Measurements from ENCODE around the gene PGLYRP3.
A peak's percentile ranks its signal among the peaks of the same experiment; 100 is the strongest.
"Not testable (repeated sequence)": the region's sequence is repeated elsewhere in the genome, so short reads cannot be mapped to it uniquely, and the experiment has no call there.

The PGLYRP3 gene

DNA sequence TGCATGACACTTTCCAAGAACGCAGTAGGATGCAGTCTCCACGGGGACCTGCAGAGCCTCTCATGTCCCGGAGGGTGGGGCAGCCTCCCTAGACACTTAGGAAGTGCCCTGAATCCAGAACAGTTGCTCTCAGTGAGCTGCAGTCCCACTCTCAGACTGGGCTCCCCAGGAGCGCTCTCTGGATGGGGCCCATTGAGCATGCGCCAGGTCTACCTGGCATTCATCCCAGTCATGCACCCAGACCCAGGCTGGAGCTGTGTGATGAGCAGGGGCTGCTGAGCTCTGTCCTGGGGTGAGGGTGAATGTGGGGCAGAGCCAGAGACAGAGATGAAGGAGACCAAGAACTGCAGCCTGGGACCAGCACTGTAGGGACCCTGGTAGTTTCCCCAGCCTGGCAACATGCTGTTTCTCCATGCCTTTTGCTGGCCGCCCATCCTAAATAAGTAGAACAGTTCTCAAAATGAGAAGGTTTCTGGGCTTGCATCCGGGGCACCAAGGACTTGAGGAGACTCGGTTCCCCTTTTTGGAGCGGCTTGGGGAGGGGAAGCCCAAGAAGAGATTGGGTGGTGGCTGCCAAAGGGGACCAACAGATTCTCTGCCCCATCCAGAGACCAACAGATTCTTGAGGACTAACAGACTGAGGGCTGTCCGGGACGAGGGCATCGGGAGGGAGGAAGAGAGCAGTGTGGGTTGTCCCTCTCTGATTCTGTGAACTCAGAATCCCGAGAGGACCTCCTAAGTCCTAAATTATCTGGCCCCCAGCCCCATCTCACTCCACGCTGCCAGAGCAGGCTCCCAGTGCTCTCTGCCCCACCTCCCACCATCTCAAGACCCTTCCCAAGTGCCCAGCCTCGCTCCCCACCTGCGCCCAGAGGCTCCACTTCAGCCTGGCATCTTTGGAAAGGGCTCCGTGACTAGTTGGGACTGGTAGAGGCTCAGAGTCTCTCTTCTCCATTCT, 36.9 kb upstream of the PGLYRP3 start:
- in situ Hi-C loops (cut with MboI; ENCODE audit: low pct_unique_long_range_greater_than_20kb, low sequenced_read_pairs) = no loop called here
- DNase-seq = no peak

- DNase-seq = no peak
- in situ Hi-C loops (cut with MboI; ENCODE audit: low pct_unique_long_range_greater_than_20kb, low sequenced_read_pairs) = no loop called here
Observed at GRCh38 chr1:153348511-153349362, 36.0 kb upstream of the PGLYRP3 start, which contains the start of gene PGLYRP4. Gene PGLYRP4, minus strand, starts transcription at chr1:153348841. Its CDS starts 909 bp downstream, at chr1:153347932.

GRCh38 chr1:153347856-153348255, 35.1 kb upstream of the PGLYRP3 start:
- no peak for DNase-seq
- in situ Hi-C loops (cut with MboI; ENCODE audit: low pct_unique_long_range_greater_than_20kb, low sequenced_read_pairs) = no loop called here

DNA sequence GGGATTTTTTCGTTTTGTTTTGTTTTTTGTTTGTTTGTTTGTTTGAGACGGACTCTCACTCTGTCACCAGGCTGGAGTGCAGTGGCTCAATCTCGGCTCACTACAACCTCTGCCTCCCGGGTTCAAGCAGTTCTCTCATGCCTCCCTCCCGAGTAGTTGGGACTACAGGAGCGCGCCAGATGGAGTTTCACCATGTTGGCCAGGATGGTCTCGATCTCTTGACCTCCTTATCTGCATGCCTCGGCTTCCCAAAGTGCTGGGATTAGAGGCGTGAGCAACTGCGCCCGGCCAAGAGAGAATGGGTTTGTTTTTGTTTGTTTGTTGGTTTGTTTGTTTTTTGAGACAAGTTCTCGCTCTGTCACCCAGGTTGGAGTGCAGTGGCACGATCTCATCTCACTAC, 34.3 kb upstream of the PGLYRP3 start:
- in situ Hi-C loops (cut with MboI; ENCODE audit: low pct_unique_long_range_greater_than_20kb, low sequenced_read_pairs); DNase-seq: not testable (repeated sequence)

- no peak for DNase-seq
- in situ Hi-C loops (cut with MboI; ENCODE audit: low pct_unique_long_range_greater_than_20kb, low sequenced_read_pairs) = no loop called here
Observed at GRCh38 chr1:153346077-153346723, 33.4 kb upstream of the PGLYRP3 start.

DNA sequence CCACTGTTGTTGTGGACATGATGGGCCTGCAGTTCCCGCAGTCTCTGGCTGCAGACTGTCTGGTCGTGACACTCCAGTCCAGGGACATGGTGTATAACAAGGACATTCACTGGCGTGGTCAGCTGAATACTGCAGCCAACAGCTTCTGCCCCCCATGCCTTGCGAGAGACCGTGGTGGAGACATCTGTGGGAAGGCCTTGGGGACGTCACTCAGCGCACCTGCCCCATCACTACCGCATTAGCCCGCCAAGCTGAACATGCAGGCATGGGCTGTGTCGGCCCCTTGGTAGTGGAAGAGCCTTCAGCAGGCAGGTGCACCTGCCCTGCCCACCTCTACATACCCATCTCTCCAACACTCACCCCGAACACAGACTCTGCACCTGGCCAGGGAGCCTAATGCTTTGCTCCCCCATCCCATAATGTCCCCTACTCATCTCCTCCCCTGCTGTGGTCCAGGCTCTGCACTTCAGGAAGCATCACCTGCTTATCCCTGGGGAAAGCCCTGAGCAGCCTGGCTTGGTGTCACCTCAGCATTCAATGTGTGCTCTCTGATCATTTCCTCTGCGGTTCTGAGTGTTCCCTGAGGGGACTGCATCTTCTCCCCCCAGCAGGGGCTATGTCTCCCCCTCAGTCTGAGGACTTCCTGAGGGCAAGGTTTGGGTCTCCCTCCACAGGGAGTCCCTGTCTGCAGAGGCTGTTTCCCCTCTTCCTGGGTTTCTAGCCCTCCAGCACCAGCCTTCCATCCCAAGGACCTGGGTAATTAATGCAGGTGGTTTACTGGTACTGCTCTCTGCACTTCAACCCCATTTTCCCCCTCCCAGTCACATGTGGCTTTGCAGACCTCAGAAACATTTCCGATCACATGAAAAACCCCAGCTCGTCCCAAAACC, 32.7 kb upstream of the PGLYRP3 start:
- DNase-seq = no peak
- in situ Hi-C loops (cut with MboI; ENCODE audit: low pct_unique_long_range_greater_than_20kb, low sequenced_read_pairs) = no loop called here

GRCh38 chr1:153344718-153345025, 31.9 kb upstream of the PGLYRP3 start:
- in situ Hi-C loops (cut with MboI; ENCODE audit: low pct_unique_long_range_greater_than_20kb, low sequenced_read_pairs) = no loop called here
- peak; percentile 72 for DNase-seq

DNA sequence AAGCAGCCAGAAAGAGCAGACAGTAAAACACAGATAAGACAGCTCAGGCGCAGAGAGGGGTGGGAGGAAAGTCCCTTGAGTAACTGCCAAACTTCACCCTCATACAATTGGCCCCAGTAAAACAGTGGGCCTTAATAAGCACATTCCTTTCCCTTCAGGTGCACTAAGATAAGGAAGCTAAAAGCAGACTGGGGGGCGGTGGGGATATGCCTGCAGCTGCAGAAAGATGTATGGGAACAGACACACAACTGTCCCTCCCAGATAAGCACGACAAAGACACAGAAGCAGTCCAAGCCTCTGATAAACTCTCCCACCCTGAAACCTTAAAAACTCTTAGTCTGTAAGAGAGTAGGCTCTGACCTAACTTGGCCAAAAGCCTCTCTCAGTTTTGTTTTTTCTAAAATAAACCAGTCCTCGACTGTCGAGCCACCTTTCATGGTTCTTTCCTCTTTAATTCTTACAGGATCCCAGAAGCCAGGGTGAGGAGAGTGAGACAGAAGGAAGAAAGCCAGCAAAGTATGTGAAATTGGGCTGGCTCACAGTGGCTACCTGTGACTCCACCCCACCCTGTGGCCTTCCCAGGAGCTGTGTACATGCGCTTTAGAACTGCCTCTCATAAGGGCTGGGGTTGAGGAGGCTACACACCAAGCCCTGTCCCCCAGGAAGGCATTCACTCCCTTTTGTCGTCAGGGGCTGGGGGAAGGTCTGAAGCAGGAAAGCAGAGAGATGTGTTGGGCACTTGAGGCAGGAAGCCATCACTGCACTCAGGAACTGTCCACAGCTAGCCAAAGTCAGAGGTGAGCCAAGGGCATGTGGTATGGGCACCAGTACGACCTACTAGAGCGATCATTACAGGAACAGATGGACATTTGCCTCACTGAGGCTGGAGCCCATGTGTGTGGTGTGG, 31.3 kb upstream of the PGLYRP3 start:
- in situ Hi-C loops (cut with MboI; ENCODE audit: low pct_unique_long_range_greater_than_20kb, low sequenced_read_pairs) = no loop called here
- DNase-seq = peak; percentile 35

DNA sequence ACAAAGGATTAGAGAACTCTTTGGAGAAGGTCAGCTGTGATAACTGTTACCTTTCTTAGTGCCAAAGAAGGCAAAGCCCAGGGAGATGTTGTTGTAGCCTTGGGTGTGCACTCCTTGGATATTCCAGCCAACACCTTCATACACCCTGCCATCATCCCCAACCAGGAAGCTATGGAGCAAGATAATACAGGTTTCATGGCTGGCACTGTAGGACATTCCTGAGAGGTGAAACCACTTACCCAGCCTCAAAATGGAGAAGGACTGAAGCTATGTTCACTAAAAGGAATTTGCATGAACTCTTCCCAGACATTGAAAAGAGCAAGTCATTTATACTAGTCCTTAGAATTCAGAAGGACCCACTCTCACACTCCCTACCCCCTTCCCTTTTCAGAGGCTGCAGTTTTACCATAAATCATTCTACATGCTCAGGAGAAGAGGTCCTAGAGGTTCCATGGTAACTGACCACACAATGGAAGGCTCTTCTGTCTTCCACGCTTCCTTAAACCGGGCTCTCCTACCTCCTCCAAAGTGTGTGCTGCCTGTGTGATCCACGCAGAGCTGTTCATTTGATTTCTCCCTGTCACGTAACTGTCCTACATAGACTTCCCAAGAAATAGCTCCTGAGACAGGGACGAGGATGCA, 30.4 kb upstream of the PGLYRP3 start:
- no peak for DNase-seq
- in situ Hi-C loops (cut with MboI; ENCODE audit: low pct_unique_long_range_greater_than_20kb, low sequenced_read_pairs) = no loop called here

DNA sequence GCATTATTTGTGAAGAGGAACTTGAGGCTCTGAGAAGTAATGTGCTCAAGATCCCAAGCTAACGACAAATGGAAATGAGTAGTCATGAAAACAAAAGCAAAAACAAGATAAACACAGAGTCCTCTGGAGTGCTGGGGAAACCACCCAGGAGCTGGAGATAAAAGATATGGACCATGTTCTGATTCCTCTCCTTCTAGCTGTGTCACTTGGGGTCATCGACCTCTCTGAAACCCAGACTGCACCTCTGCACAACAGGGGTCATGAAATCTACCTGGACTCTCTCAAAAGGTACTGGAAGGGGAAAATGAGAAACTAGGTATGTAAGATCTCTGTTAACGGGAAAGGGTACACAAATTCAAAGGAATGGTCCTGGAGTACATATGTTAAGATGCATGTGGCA, 29.4 kb upstream of the PGLYRP3 start:
- DNase-seq = no peak
- in situ Hi-C loops (cut with MboI; ENCODE audit: low pct_unique_long_range_greater_than_20kb, low sequenced_read_pairs) = no loop called here

DNA sequence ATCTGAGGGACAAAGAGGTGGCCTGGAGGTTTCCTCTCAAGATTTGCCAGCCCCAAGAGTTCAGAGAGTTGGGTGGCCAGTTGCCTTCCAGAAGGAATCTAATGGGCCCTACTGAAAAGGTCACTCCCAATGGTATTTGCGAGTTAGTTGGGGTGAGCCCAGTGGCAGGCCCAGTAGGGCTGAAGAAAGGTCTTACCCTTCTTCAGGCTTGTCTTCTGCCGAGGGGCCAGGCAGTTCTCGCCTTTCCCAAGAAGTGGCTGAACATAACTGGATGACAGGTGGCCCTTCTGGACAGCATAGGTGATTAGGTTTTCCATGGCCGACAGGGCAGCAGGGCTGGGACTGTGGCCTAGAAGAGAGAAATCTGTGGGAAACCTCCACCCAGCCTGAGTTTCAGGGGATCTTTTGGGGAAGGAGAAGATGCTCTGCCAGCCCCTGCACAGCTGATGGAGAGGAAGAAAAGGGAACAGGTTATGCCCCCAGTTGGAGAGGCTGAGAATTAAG, 28.7 kb upstream of the PGLYRP3 start:
- DNase-seq = no peak
- in situ Hi-C loops (cut with MboI; ENCODE audit: low pct_unique_long_range_greater_than_20kb, low sequenced_read_pairs) = no loop called here

GRCh38 chr1:153340356-153340755, 27.6 kb upstream of the PGLYRP3 start:
- no peak for DNase-seq
- in situ Hi-C loops (cut with MboI; ENCODE audit: low pct_unique_long_range_greater_than_20kb, low sequenced_read_pairs) = no loop called here

DNA sequence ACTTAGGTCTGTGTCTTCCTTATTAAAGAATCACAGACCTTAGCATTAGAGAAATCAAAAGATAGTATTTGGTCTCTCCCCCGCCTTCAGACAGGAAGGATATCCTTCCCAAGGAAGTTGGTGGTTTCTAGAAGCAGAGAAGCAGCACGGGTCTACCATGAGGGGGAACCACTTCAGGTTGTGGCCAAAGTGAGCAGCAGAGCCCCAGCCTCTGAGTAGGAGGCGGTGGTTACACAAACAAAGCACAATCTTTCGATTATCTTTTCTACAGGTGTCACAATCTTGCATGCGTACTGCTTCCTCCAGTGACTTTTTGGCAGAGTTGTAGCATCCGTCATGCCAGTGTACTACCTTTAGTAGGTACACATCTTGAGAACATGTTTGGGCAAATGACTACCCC, 27.1 kb upstream of the PGLYRP3 start:
- no peak for DNase-seq
- in situ Hi-C loops (cut with MboI; ENCODE audit: low pct_unique_long_range_greater_than_20kb, low sequenced_read_pairs) = no loop called here

- no peak for DNase-seq
- in situ Hi-C loops (cut with MboI; ENCODE audit: low pct_unique_long_range_greater_than_20kb, low sequenced_read_pairs) = no loop called here
Observed at GRCh38 chr1:153337980-153338853, 25.5 kb upstream of the PGLYRP3 start.

DNA sequence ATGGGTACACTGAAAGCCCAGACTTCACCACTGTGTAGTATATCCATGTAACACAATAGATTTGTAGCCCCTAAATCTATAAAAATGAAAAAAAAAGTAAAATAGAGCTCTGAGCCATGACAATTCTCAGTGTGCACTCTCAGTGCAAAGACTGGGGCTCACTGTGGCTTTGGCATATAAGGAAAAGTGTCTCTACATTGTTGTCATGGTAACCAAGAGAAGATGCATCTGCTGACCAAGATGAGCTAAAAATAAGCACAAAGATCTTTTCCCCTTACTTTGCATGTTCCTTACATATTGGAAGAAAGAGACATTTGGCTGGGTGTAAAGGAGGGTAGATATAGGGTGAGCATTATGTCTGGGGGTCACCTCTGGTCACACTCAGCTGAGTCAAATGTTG, 23.9 kb upstream of the PGLYRP3 start:
- in situ Hi-C loops (cut with MboI; ENCODE audit: low pct_unique_long_range_greater_than_20kb, low sequenced_read_pairs) = no loop called here

GRCh38 chr1:153333902-153334301, 21.1 kb upstream of the PGLYRP3 start:
- in situ Hi-C loops (cut with MboI; ENCODE audit: low pct_unique_long_range_greater_than_20kb, low sequenced_read_pairs) = no loop called here
- no peak for DNase-seq

More for the DNA sequence above, 23.9 kb upstream of the PGLYRP3 start:
- no peak for DNase-seq

Measured in KBM-7 (cell line).